ENCODE results near the gene WFIKKN2.

The WFIKKN2 gene

GRCh38 chr17:50837286-50837979 is 2.0 kb downstream of the WFIKKN2 start:
- no peak for DNase-seq

GRCh38 chr17:50837980-50838954 is 2.9 kb downstream of the WFIKKN2 start:
- no peak for DNase-seq

- DNase-seq, result no peak
Observed at GRCh38 chr17:50839591-50840310, 4.4 kb downstream of the WFIKKN2 start.

GRCh38 chr17:50840311-50840851 is 5.0 kb downstream of the WFIKKN2 start:
- DNase-seq, result no peak

- no peak for DNase-seq
Observed at GRCh38 chr17:50841277-50841948, 6.0 kb downstream of the WFIKKN2 start.

GRCh38 chr17:50841949-50842354 is 6.6 kb downstream of the WFIKKN2 start:
- DNase-seq, result peak; percentile 86

- DNase-seq, result no peak
Observed at GRCh38 chr17:50842506-50843149, 7.2 kb downstream of the WFIKKN2 start.

- DNase-seq, result no peak
Observed at GRCh38 chr17:50843150-50843905, 7.9 kb downstream of the WFIKKN2 start.

GRCh38 chr17:50844117-50844700 is 8.8 kb downstream of the WFIKKN2 start:
- DNase-seq, result no peak

- DNase-seq, result no peak
Observed at GRCh38 chr17:50845240-50846147, 10.1 kb downstream of the WFIKKN2 start.

GRCh38 chr17:50847566-50847965 is 12.2 kb downstream of the WFIKKN2 start:
- DNase-seq, result no peak

GRCh38 chr17:50848039-50848438 is 12.7 kb downstream of the WFIKKN2 start:
- no peak for DNase-seq

- no peak for DNase-seq
Observed at GRCh38 chr17:50848711-50849110, 13.3 kb downstream of the WFIKKN2 start.

GRCh38 chr17:50850640-50851039 is 15.3 kb downstream of the WFIKKN2 start:
- DNase-seq, result no peak

- no peak for DNase-seq
Observed at GRCh38 chr17:50853015-50853615, 17.7 kb downstream of the WFIKKN2 start.

- DNase-seq, result no peak
Observed at GRCh38 chr17:50853781-50854180, 18.4 kb downstream of the WFIKKN2 start.

GRCh38 chr17:50855708-50856330 is 20.4 kb downstream of the WFIKKN2 start:
- peak; percentile 83 for DNase-seq

GRCh38 chr17:50856431-50856830 is 21.0 kb downstream of the WFIKKN2 start:
- no peak for DNase-seq
